Neural crest cell (in vitro differentiated cells): ENCODE results near the gene PRMT2. TPM values are rescaled to one million over a fixed set of nuclear protein-coding genes. Genes with fewer than 3 reads are reported as not detected.

Experiments
- DNase-seq: peaks from one replicate; pipeline ENCODE4 v3.0.0; 2021; ENCODE audit warnings: low read depth, mixed read lengths, low spot score
- H3K27ac Mint-ChIP-seq: one replicate; pipeline ENCODE4 v1.8.0; 2021; ENCODE audit warnings: mild to moderate bottlenecking, mixed read lengths; ENCODE audit not compliant: unreplicated experiment
- H3K27me3 Mint-ChIP-seq: 2 replicates; pipeline ENCODE4 v1.8.0; 2021; ENCODE audit warnings: low read depth, mild to moderate bottlenecking, mixed read lengths
- H3K36me3 Mint-ChIP-seq: 2 replicates; pipeline ENCODE4 v1.8.0; 2021; ENCODE audit warnings: low read depth, mild to moderate bottlenecking, mixed read lengths
- H3K4me1 Mint-ChIP-seq: 2 replicates; pipeline ENCODE4 v1.8.0; 2021; ENCODE audit warnings: mixed read lengths
- H3K4me3 Mint-ChIP-seq: one replicate; pipeline ENCODE4 v1.8.0; 2021; ENCODE audit warnings: mild to moderate bottlenecking, mixed read lengths
- H3K9me3 Mint-ChIP-seq: 2 replicates; pipeline ENCODE4 v1.8.0; 2021; ENCODE audit warnings: mixed read lengths
- total RNA-seq: library from RNA; stranded (reverse); gene quantifications from 2 replicates; pipeline ENCODE4 v1.2.1, GENCODE V29; 2021
- TF ChIP-seq, protein P1 (sequence below): fragments of 200-600 bp; sonication (generic); conservative IDR thresholded peaks from 2 replicates; pipeline ENCODE4 v1.5.0; 2021; ENCODE audit warnings: antibody characterized with exemption, mild to moderate bottlenecking

PRMT2 gene
- total RNA-seq, 1 donor from 2014 or later, result 109 TPM

DNA sequence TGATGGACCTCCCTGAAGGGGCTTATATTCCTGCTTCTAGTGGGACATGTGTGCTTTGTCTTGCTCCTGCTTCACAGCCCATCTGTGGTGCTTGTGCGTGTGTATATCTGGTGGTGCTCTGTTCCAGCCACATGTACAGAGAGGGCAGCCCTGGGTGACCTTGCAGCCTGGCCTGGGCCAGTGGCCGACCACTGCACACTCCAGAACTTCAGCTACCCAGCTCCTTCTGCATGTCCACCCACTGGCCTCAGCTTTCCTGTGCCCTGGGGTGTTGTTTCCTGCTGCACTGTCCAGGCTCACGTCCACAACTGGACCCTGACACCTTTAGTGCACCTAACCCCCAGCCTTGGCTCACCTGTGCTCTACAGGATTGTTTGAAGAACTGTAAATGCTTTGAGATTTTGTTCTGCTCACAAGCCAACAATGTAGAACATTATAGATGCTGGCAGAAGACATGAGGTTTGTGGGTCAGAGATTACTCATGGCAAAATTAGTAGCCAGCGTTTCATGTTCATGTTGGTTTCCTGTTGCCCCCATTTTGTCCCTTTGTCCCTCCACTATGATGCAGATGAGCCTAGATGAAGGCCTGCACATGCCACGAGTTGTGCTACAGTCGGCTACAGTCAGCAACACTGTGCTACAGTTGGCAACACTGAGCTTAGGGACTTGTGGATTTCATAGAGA lies 25.3 kb upstream of the PRMT2 start:
- no peaks in the 10 kb centered on the region for H3K27me3 Mint-ChIP-seq
- H3K36me3 Mint-ChIP-seq, result no peaks in the 10 kb centered on the region
- TF ChIP-seq, protein P1, sequence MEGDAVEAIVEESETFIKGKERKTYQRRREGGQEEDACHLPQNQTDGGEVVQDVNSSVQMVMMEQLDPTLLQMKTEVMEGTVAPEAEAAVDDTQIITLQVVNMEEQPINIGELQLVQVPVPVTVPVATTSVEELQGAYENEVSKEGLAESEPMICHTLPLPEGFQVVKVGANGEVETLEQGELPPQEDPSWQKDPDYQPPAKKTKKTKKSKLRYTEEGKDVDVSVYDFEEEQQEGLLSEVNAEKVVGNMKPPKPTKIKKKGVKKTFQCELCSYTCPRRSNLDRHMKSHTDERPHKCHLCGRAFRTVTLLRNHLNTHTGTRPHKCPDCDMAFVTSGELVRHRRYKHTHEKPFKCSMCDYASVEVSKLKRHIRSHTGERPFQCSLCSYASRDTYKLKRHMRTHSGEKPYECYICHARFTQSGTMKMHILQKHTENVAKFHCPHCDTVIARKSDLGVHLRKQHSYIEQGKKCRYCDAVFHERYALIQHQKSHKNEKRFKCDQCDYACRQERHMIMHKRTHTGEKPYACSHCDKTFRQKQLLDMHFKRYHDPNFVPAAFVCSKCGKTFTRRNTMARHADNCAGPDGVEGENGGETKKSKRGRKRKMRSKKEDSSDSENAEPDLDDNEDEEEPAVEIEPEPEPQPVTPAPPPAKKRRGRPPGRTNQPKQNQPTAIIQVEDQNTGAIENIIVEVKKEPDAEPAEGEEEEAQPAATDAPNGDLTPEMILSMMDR, result no peak
- H3K9me3 Mint-ChIP-seq, result peaks cover 11% of the 10 kb centered on the region
- DNase-seq, result no peak
- H3K4me3 Mint-ChIP-seq, result no peak overlapping the region
- peaks cover 9% of the 10 kb centered on the region for H3K4me1 Mint-ChIP-seq
- H3K27ac Mint-ChIP-seq, result no peak overlapping the region

DNA sequence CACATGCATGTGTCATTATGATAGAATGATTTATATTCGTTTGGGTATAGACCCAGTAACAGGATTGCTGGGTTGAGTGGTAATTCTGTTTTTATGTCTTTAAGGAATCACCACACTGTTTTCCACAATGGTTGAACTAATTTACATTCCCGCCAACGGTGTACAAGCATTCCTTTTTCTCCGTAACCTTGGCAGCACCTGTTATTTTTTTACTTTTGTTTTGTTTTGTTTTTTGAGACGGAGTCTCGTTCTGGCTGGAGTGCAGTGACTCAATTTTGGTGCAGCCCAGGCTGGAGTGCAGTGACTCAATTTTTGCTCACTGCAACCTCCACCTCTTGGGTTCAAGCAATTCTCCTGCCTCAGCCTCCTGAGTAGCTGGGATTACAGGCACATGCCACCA lies 22.1 kb upstream of the PRMT2 start:
- no peaks in the 10 kb centered on the region for H3K36me3 Mint-ChIP-seq
- H3K27me3 Mint-ChIP-seq, result no peaks in the 10 kb centered on the region
- TF ChIP-seq, protein P1, result no peak
- H3K9me3 Mint-ChIP-seq, result peaks cover 10% of the 10 kb centered on the region
- no peak overlapping the region for H3K4me3 Mint-ChIP-seq
- no peak for DNase-seq
- no peak overlapping the region for H3K27ac Mint-ChIP-seq
- H3K4me1 Mint-ChIP-seq, result no peaks in the 10 kb centered on the region

DNA sequence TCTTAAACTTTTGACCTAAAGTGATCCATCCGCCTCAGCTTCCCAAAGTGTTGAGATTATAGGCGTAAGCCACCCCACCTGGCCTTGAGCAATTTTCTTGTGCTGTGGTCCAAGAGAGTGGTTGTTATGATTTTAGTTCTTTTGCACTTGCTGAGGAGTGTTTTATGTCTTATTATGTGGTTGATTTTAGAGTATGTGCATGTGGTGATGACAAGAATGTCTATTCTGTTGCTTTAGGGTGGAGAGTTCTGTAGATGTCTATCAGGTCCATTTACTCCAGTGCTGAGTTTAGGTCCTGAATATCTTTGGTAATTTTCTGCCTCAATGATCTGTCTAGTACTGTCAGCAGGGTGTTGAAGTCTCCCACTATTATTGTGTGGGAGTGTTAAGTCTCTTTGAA lies 19.4 kb upstream of the PRMT2 start:
- peaks cover 15% of the 10 kb centered on the region for H3K4me1 Mint-ChIP-seq
- H3K4me3 Mint-ChIP-seq, result no peak overlapping the region
- DNase-seq, result no peak
- no peak overlapping the region for H3K27ac Mint-ChIP-seq
- no peaks in the 10 kb centered on the region for H3K36me3 Mint-ChIP-seq
- no peaks in the 10 kb centered on the region for H3K27me3 Mint-ChIP-seq
- TF ChIP-seq, protein P1, result no peak
- H3K9me3 Mint-ChIP-seq, result peaks cover 16% of the 10 kb centered on the region

DNA sequence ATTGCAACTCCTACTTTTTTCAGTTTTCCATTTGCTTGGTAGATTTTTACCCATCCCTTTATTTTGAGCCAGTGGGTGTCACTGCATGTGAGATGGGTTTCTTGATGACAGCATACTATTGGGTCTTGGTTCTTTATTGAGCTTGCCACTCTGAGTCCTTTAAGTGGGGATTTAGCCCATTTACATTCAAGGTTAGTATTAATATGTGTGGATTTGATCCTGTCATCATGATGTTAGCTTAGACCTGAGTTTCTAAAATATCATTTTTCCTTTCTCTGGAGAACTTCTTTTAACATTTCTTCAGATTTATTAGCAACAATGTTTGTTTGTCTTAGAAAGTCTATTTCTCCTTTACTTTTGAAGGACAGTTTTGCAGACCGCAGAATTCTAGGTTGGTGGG lies 18.8 kb upstream of the PRMT2 start:
- Mint-ChIP-seq H3K27me3 (no peaks in the 10 kb centered on the region), H3K27ac (no peak overlapping the region), H3K4me1 (peaks cover 21% of the 10 kb centered on the region), H3K9me3 (peaks cover 16% of the 10 kb centered on the region), H3K4me3 (no peak overlapping the region), H3K36me3 (no peaks in the 10 kb centered on the region)
- TF ChIP-seq, protein P1, result no peak
- no peak for DNase-seq

DNA sequence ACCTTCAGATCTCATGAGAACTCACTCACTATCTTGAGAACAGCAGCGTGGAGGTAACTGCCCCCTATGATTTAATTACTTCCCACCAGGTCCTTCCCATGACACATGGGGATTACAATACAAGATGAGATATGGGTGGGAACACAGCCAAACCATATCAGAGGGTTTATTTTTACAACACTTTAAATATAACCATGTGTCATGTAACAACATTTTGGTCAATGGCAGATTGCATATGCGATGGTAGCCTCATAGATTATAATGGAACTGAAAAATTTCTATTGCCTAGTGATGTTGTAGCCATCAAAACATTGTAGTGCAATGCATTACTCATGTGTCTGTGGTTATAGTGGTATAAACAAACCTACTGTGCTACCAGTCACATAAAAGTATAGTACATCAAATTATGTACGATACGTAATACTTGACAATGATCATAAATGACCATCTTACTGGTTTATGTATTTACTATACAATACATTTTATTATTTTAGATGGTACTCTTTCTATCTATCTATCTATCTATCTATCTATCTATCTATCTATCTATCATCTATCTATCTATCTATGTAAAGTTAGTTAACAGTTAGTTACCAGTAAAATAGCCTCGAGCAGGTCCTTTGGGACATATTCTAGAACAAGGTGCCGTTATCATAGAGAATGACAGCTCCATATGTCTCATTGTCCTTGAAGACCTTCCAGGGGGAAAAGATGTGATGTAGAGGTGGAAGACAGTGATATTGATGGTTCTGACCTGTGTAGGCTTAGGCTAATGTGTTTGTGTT lies 18.0 kb upstream of the PRMT2 start:
- Mint-ChIP-seq H3K27ac (no peak overlapping the region), H3K36me3 (no peaks in the 10 kb centered on the region), H3K9me3 (peaks cover 16% of the 10 kb centered on the region), H3K27me3 (no peaks in the 10 kb centered on the region), H3K4me3 (no peak overlapping the region), H3K4me1 (peaks cover 29% of the 10 kb centered on the region)
- TF ChIP-seq, protein P1, result no peak
- no peak for DNase-seq
